NT2/D1 (cell line): ENCODE results near the gene ADAMTS16.

Source experiments
- SUZ12 ChIP-seq: IDR thresholded peaks from 2 replicates; pipeline ENCODE4 v1.6.1; 2011; ENCODE audit not compliant: insufficient read length, insufficient read depth; ENCODE audit errors: extremely low read depth
- YY1 ChIP-seq: IDR thresholded peaks from 2 replicates; pipeline ENCODE4 v1.6.1; 2011; ENCODE audit not compliant: insufficient read length, insufficient read depth
- ZNF274 ChIP-seq: IDR thresholded peaks from 2 replicates; pipeline ENCODE4 v1.6.1; 2011; ENCODE audit warnings: mild to moderate bottlenecking, low read depth, low read length

DNA sequence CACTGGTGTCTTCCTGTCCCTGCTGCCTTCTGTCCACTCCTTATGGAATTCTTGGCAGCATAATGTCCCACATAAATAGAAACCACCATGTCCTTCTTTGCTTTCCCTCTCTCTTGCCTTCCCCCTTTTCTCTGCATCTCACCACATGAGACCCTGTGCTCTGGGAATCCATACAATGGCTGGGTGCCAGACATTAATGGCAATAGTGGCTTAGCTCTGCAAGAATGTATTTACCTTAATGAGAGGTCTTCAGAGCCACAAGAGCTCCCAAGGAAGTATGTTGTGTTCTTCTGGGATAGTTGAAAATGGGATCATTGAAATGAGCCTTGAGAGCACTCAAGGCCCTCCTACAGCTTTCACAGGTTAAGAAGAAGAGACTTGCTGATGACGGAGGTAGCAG is 58.7 kb downstream of the ADAMTS16 start:
- TF ChIP-seq ZNF274 (no peak), YY1 (no peak), SUZ12 (no peak)
